D721Med (cell line): ENCODE results near the gene PRKN.

Experiments
- DNase-seq: peaks from one replicate; pipeline ENCODE4 v3.0.0; 2011; ENCODE audit warnings: low spot score; ENCODE audit not compliant: insufficient read length
- FAIRE-seq: peaks from 2 replicates; lab custom pipeline; 2011; peaks lifted over from hg19 to GRCh38; lab: Jason Lieb, UNC
- CTCF ChIP-seq: IDR thresholded peaks from 2 replicates; pipeline ENCODE4 v1.5.1; 2012; ENCODE audit warnings: mild to moderate bottlenecking, control low read depth; ENCODE audit not compliant: insufficient read depth; ENCODE audit errors: missing control alignments

PRKN gene

GRCh38 chr6:162512744-162513143, 214.8 kb downstream of the PRKN start:
- DNase-seq (no peak), FAIRE-seq (no peak)
- TF ChIP-seq CTCF = no peak

DNA sequence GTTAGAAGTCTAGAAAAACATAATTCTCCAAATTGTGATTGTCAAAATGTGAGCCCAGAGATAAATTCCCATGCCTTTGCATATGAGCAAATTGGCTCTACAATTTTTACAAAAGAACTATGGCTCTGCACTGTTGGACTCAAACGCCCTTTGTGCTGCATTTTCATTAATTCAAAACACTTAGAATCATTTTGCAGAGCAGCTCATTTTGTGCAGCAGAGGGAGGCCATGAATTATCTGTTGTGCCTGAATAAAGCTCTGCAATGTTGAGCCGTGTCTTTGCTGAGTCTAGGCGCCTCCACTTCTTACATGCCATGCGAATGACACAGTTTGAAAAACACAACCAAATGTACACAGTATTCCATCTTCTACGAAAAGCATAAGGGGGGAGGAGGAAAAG, 230.2 kb downstream of the PRKN start:
- DNase-seq (no peak), FAIRE-seq (no peak)
- no peak for TF ChIP-seq CTCF

- DNase-seq (no peak), FAIRE-seq (no peak)
- no peak for TF ChIP-seq CTCF
Observed at GRCh38 chr6:162493917-162494316, 233.6 kb downstream of the PRKN start.

DNA sequence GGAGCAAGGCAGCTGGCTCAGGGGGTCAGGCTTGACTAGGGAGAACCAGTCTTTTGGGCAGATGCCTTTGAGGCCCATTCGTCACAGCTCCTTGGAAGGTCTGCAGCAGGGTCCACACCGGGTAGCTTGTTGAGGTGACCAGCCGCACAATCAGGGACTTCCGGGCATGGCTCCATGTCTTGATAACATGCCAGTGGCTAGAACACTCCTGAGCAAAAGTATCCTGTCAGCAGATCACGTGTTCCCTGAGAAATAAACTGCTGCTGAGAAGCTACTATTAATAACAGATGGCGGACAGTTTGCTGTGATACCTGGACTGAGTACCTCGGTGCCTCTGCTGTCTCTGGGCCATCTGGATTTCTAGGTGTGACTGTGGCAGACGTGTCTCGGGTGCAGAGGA, 235.9 kb downstream of the PRKN start:
- no peak for TF ChIP-seq CTCF
- DNase-seq (no peak), FAIRE-seq (no peak)

DNA sequence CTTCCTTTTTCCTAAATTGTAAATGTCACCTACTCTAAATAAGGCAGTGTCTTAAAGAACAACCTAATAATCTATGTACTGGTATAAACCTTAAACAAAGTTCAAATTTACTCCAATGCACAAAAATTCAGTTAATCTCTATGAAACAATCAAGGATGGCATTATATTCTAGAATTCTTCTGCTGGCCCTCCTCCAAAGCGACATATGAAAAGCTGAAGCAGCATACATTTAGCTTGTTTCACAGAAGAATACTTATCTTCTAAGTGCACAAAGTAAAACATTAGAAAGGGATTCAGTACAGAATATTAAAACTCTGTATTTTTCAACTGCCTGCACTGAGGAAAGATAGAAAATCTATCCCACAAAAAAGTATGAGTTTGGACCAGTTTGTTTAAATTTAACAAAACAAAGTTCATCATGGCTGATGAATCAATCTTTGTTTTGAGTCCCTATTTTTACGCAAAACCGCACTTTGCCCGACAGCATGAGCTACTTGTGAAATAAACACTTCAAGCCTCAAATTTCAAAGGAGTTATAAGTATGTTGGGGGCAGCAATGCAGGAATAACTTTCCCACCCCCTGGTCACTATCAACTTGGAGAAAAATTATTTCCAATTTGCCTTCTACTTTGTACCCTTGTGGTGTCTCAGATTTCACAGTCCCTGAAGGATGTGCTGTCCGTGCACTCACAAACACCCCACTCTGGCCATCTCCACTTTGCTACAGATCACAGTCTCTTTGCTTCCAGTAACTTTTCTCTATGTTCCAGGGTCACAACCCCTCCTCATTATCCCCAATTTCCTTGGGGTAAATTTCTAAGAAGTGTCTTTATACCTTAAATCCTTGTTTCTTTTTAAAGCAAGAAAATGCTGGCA, 238.2 kb downstream of the PRKN start:
- DNase-seq = no peak
- no peak for FAIRE-seq
- TF ChIP-seq CTCF = no peak

DNA sequence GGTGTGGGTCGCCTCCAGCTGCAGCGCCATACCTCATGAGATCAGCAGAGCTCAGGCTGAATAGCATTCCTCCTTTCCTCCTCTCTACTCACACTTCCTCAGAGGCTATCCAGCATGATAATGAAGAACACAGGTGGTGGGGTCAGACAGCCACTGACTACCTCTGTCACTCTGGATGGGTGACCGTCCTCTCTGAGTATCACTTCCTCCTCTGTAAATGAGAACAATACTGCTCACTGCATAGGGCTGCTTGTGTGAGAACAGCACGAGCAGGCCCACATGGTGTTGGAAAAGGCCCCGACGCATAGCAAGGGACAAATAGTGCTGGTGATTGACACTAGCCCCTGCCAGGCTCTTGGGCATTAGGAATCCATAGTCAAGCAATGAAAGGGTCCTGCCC, 239.1 kb downstream of the PRKN start:
- no peak for TF ChIP-seq CTCF
- FAIRE-seq (no peak), DNase-seq (no peak)

- FAIRE-seq (no peak), DNase-seq (no peak)
- no peak for TF ChIP-seq CTCF
Observed at GRCh38 chr6:162485464-162485863, 242.1 kb downstream of the PRKN start.
